Cardiac fibroblast (primary cell): ENCODE data around the gene HMX3.

Experiments used
- DNase-seq, 2 donors: peaks; one replicate each; pipeline versions ENCODE4 v3.0.0 to v3.0.0-alpha.2; 2010; ENCODE audit warnings: low read depth in 2 of 2
- H3K4me3 ChIP-seq, 2 donors: replicated peaks in 1 of 2; 1 replicate in 1 of 2; 2 replicates in 1 of 2; pipeline ENCODE4 v1.5.1; 2011; ENCODE audit warnings: low read depth in 2 of 2, low read length in 2 of 2, mild to moderate bottlenecking in 2 of 2, moderate library complexity in 1 of 2
- CTCF ChIP-seq: IDR thresholded peaks from one replicate; pipeline ENCODE4 v1.5.1; 2011; ENCODE audit warnings: low read depth, mild to moderate bottlenecking, low read length, inconsistent platforms

The HMX3 gene

GRCh38 chr10:123140164-123140982 is 4.6 kb downstream of the HMX3 start:
- TF ChIP-seq CTCF, result no peak
- DNase-seq, result no peak
- H3K4me3 ChIP-seq, result no peak overlapping the region

DNA sequence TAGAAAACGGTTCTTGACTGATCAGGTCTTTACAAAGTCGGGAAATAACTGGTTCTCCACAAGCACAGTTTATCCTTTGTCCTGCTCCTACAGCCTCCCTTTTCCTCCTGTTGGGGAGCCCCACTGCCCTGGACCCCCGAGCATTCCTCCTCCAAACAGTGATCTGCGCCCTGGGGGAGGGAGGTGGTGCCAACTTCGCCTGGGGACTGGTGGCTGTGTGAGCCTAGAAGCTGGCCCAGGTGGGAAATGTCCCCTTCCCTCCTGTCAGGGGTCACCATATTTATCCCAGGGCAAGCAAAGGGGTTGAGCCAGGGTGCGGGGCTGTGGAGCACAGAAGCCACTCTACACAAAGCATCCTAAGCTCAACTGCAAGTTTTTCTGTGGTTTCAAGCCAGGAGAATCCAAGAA is 5.2 kb downstream of the HMX3 start:
- no peak overlapping the region for H3K4me3 ChIP-seq
- no peak for DNase-seq
- no peak for TF ChIP-seq CTCF

- TF ChIP-seq CTCF, result no peak
- DNase-seq, result no peak
- H3K4me3 ChIP-seq, result no peak overlapping the region
Measured at GRCh38 chr10:123141791-123142700, 6.3 kb downstream of the HMX3 start.

DNA sequence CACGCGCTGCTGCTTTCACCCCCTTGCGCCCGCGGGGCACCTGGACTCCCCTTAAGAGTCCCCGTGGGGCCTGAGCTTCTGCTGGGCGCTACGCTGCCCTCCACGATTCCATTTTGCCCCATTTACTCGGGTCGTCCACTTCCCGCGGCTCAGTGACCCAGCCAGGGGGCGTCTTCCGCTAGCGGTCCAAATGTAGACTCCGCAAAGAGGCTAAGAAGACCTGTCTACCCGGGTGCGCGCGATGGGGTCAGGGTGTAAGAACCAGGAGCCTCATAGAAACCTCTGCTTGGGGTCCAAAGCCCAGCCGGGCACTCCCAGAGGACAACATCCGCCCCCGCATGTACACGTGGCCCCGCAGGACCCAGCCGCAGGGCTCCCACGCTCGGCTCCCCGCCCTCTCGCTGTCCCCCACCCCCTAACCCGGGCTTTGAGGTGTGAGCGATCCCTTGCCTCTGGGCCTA is 7.0 kb downstream of the HMX3 start:
- H3K4me3 ChIP-seq, result no peak overlapping the region
- no peak for DNase-seq
- no peak for TF ChIP-seq CTCF

- H3K4me3 ChIP-seq, result no peak overlapping the region
- no peak for TF ChIP-seq CTCF
- no peak for DNase-seq
Measured at GRCh38 chr10:123143162-123143824, 7.5 kb downstream of the HMX3 start.

DNA sequence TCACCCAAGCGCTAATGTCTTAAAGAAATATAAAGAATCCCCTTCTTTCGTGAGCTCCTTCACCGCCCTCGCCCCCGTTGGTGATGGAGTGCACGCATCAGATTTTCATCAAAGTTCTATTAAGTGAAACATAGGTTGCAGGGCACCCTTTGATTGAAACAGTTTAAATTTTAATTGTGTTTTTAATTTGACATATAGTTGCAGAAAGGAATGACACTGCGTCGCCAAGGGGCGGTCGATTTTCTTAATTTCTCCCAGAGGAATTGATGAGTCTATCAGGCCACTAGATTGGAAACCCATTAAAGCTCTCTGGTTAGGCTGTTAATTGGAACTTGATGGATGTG is 8.0 kb downstream of the HMX3 start:
- no peak for DNase-seq
- TF ChIP-seq CTCF, result no peak

More for the DNA sequence above, 8.0 kb downstream of the HMX3 start:
- no peak overlapping the region for H3K4me3 ChIP-seq
